HG03175 (cell line): Measurements from ENCODE around the gene ZNF12.

Experiments
- ATAC-seq: cut with Tn5 transposase; IDR thresholded peaks from one replicate; pipeline ENCODE4 v1.9.1; 2021; ENCODE audit warnings: mild to moderate bottlenecking, moderate library complexity; ENCODE audit not compliant: unreplicated experiment

The ZNF12 gene

GRCh38 chr7:6648066-6648814 lies 58.5 kb downstream of the ZNF12 start:
- no peak for ATAC-seq

DNA sequence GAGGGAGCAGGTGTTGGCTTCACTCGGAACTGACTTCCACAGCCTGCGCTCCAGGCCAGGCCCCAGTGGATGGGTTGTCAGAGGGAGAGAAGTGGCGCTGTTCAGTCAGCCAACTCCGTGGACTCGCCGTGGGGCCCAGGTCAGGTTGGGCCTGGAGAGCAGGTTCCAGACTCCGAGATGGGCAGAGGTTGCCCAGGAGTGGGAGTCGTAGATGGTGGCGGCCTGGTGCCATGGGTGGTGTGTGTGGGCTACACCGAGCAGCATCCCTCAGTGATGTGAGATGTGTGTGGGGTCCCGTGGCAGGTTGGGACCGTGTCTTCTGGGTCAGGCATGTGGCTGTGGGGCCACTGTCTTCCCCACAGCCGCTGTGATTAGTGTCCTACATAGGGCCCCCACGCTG lies 59.2 kb downstream of the ZNF12 start:
- no peak for ATAC-seq

GRCh38 chr7:6647080-6647479 lies 59.7 kb downstream of the ZNF12 start:
- ATAC-seq, result no peak

DNA sequence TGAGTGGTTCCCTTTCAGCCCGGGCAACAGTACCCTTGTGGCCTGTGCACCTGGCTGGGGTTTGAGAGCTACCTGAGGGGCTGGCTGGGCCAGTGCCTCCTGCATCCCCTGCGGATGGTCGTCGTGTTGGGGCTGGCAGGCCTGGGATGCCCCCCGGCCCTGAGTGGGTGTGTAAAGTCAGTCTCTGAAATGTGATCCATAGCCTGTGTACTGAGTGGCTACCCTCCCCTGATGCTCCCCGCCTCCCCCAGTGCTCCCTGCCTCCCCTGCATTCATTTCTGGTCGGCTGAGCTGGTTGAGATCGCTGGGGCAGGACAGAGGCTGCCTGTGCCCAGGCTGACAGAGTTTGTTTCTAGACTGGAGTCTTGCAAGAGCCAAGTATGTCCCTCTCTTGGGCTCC lies 60.3 kb downstream of the ZNF12 start:
- no peak for ATAC-seq

DNA sequence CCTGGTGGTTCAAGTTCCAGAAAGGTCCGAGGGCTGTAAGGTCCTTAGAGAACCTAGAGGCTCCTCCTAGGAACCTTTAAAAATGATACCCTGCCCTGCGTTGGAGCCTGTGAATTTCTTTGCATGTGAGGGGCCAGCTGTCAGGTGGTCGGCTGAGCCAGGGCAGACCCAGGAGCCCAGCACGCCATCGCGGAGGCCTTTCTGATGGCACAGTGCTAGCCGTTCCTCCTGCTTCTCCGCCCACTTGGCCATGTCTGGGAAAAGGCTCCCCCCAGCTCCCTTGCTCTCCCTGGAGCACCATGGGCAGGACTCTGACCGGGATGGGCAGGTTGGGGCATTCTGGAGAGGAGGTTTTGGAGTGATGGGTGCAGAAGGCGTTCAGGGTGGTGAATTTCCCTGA lies 62.0 kb downstream of the ZNF12 start:
- no peak for ATAC-seq

- ATAC-seq, result no peak
Observed at GRCh38 chr7:6643915-6644625, 62.7 kb downstream of the ZNF12 start.

GRCh38 chr7:6642861-6643640 lies 63.7 kb downstream of the ZNF12 start:
- ATAC-seq, result no peak

DNA sequence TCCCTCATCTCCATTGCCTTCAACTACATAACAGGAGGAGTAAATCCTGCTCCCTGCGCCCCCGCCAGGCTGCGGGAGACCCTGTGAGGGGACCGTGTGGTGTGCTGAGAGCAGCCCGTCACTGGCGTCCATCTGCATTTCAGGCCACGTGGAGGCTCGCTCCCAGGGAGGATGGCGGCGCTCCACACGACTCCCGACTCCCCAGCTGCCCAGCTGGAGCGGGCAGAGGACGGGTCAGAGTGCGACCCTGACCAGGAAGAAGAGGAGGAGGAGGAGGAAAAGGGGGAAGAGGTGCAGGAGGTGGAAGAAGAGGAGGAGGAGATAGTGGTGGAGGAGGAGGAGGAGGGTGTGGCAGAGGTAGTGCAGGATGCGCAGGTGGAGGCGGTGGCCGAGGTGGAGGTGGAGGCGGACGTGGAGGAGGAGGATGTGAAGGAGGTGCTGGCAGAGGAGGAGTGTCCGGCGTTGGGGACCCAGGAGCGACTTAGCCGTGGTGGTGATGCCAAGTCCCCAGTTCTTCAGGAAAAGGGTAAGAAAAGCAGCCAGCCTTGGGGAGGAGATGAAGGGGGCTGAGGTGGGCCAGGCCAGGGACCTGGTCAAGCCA lies 64.4 kb downstream of the ZNF12 start:
- no peak for ATAC-seq

GRCh38 chr7:6641305-6642035 lies 65.3 kb downstream of the ZNF12 start:
- no peak for ATAC-seq

DNA sequence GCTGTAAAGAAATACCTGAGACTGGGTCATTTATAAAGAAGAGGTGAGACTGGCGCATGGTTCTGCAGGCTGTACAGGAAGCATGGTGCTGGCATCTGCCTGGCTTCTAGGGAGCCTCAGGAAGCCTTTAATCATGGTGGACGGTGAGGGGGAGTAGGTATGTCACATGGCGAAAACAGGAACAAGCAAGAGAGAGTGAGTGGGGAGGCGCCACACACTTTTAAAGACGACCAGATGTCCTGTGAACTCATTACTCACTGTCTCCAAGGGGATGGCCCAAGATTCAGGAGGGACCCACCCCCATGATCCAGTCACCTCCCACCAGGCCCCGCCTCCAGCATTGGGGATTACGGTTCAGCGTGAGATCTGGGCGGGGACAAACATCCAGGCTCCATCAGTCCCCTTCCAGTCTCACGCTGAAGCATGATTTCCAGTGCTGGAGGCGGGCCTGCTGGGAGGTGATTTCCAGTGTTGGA lies 66.5 kb downstream of the ZNF12 start:
- no peak for ATAC-seq

GRCh38 chr7:6639627-6640026 lies 67.1 kb downstream of the ZNF12 start:
- no peak for ATAC-seq

DNA sequence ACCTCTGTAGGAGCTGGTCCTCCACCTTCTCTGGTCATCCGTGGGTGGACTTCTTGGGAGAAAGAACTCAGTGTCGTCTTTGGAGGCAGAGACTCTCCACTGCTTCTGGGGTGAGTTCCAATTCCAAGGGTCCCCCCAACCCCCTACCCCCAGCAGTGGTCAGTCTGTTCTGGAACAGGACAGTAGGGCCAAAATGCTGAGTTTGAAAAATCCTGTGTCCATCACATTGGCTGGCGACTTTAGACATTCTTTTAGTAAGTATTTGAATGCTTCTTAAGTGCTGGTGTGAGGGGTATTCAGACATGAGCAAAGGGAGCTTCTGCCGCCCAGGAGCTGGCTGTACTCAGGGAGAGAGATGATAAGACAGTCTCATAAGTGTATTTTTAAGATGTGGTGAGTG lies 67.7 kb downstream of the ZNF12 start:
- no peak for ATAC-seq
